Right atrium auricular region (tissue), 2 donors: ENCODE data around the gene MRPS17. TPM values are rescaled to one million over a fixed set of nuclear protein-coding genes. Genes with fewer than 3 reads are reported as not detected.
"Not testable (repeated sequence)": the region's sequence is repeated elsewhere in the genome, so short reads cannot be mapped to it uniquely, and the experiment has no call there.

ENCODE experiments used
- DNase-seq: peaks from one replicate; pipeline ENCODE4 v3.0.0-alpha.2; 2019; ENCODE audit warnings: low spot score
- H3K27ac ChIP-seq, 2 donors: fragments of 200-600 bp; sonication (generic); 1 replicate in 1 of 2; 2 replicates in 1 of 2; pipeline ENCODE4 v1.5.1; 2016 to 2019
- H3K27me3 ChIP-seq, 2 donors: fragments of 200-600 bp; sonication (generic); one replicate each; pipeline versions ENCODE4 v1.5.1 to v1.6.0; 2017 to 2019
- H3K36me3 ChIP-seq: fragments of 200-600 bp; sonication (generic); one replicate; pipeline ENCODE4 v1.5.1; 2016
- H3K4me1 ChIP-seq, 2 donors: fragments of 200-600 bp; sonication (generic); one replicate each; pipeline versions ENCODE4 v1.5.1 to v1.6.0; 2017 to 2019
- H3K4me3 ChIP-seq, 2 donors: fragments of 200-600 bp; sonication (generic); 1 replicate in 1 of 2; 2 replicates in 1 of 2; pipeline ENCODE4 v1.5.1; 2017 to 2019; ENCODE audit warnings: mild to moderate bottlenecking in 1 of 2, moderate library complexity in 1 of 2
- H3K9me3 ChIP-seq, 2 donors: fragments of 200-600 bp; sonication (generic); one replicate each; pipeline ENCODE4 v1.5.1; 2019
- total RNA-seq, 2 donors: library from RNA; depleted of rRNA; stranded (reverse); fragments of >200 nt; gene quantifications; one replicate each; pipeline ENCODE4 v1.1.0, GENCODE V29; 2016
- TF ChIP-seq, protein P1 (sequence below), 2 donors: fragments of 200-600 bp; sonication (generic); IDR thresholded peaks; one replicate each; pipeline ENCODE4 v1.5.1; 2019; ENCODE audit warnings: antibody characterized with exemption in 2 of 2

MRPS17 gene
- total RNA-seq, 2 donors from 2014 or later: 14.1 to 15.9 TPM

DNA sequence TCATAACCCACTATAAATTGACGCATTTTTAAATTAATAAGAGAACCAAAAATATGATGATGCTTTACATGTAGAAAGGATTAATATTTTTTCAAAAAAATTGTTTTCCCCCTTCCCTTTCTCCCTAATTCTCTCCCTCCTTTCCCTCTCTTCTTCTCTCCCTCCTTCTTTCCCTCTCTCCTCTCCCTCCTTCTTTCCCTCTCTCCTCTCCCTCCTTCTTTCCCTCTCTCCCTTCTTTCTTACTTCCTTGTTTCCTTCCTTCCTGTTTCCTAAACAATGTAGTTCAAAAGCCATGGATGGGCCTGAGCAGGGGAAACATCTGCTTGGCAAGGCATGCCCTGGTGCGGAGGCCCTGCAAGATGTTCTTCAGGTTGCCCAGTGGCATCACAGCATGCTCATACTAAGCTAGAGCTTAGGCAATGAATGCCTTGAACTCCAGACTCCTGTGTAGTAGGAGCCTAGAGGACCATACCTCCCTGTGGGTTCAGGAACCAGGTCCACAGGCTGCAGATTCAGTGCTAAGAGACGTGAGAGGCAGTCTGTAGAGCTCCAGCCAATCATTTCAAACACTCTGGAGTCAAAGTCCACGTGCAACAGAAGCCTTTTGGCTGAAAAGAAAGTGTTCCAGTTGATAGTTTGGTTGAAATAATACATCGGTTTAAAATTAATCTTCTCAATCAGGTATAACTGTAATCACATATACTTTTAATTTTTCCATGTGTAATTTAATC is 20.1 kb upstream of the MRPS17 start:
- Histone ChIP-seq H3K27ac (no peak overlapping the region), H3K4me1 (no peaks in the 10 kb centered on the region), H3K36me3 (no peaks in the 10 kb centered on the region), H3K27me3 (no peaks in the 10 kb centered on the region), H3K9me3 (peaks cover 0 to 5% of the 10 kb centered on the region in 2 donors), H3K4me3 (no peak overlapping the region)
- TF ChIP-seq, protein P1, sequence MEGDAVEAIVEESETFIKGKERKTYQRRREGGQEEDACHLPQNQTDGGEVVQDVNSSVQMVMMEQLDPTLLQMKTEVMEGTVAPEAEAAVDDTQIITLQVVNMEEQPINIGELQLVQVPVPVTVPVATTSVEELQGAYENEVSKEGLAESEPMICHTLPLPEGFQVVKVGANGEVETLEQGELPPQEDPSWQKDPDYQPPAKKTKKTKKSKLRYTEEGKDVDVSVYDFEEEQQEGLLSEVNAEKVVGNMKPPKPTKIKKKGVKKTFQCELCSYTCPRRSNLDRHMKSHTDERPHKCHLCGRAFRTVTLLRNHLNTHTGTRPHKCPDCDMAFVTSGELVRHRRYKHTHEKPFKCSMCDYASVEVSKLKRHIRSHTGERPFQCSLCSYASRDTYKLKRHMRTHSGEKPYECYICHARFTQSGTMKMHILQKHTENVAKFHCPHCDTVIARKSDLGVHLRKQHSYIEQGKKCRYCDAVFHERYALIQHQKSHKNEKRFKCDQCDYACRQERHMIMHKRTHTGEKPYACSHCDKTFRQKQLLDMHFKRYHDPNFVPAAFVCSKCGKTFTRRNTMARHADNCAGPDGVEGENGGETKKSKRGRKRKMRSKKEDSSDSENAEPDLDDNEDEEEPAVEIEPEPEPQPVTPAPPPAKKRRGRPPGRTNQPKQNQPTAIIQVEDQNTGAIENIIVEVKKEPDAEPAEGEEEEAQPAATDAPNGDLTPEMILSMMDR (IDR thresholded peaks at IDR 0.05): no peak
- no peak for DNase-seq

DNA sequence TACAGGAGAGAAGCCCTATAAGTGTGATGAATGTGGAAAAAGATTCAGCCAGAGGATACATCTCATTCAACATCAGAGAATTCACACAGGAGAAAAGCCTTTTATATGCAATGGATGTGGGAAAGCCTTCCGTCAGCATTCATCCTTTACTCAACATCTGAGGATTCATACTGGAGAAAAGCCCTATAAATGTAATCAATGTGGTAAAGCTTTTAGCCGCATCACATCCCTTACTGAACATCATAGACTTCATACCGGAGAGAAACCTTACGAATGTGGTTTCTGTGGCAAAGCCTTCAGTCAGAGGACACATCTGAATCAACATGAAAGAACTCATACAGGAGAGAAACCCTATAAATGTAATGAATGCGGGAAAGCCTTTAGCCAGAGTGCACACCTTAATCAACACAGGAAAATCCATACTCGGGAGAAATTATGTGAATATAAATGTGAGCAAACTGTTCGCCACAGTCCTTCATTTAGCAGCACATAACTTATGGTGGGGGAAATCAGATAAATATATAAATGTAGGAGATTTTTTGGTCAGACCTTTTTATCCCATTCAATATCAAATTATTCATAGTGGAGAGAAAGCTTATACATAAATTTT is 12.1 kb upstream of the MRPS17 start:
- DNase-seq: no peak
- TF ChIP-seq, protein P1 (IDR thresholded peaks at IDR 0.05): no peak
- Histone ChIP-seq H3K27ac (no peak overlapping the region), H3K4me1 (no peaks in the 10 kb centered on the region), H3K36me3 (no peaks in the 10 kb centered on the region), H3K27me3 (no peaks in the 10 kb centered on the region), H3K9me3 (peaks cover 16 to 54% of the 10 kb centered on the region in 2 donors), H3K4me3 (no peak overlapping the region)

DNA sequence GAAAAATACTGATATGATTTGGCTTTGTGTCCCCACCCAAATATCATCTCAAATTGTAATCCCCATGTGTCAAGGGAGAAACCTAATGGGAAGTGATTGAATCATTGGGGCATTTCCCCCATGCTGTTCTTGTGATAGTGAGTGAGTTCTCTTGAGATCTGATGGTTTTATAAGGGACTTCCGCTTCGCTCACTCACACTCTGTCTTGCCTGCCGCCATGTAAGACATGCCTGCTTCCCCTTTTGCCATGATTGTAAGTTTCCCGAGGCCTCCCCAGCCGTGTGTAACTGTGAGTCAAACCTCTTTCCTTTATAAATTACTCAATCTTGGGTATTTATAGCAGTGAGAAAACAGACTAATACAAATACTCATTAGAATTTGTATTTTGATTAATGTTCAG is 5.1 kb upstream of the MRPS17 start:
- Histone ChIP-seq H3K4me3 (no peak overlapping the region), H3K27ac (no peak overlapping the region), H3K27me3 (no peaks in the 10 kb centered on the region), H3K36me3 (no peaks in the 10 kb centered on the region), H3K4me1 (no peaks in the 10 kb centered on the region), H3K9me3 (peaks cover 0 to 5% of the 10 kb centered on the region in 2 donors)
- DNase-seq: no peak
- TF ChIP-seq, protein P1 (IDR thresholded peaks at IDR 0.05): no peak

DNA sequence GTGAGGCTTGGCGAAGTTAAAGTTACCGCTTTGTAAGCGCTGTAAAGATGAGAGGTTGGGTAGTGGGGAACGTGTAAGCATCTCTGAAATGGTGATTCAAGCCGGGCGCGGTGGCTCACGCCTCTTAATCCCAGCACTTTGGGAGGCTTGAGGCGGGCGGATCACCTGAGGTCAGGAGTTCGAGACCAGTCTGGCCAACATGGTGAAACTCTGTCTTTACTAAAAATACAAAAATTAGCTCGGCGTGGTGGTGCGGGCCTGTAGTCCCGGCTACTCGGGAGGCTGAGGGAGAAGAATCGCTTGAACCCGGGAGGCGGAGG is 635 bp downstream of the MRPS17 start:
- not testable (repeated sequence) for H3K9me3 ChIP-seq, H3K27me3 ChIP-seq, DNase-seq, H3K4me1 ChIP-seq
- Histone ChIP-seq H3K36me3 (peaks cover 12% of the 10 kb centered on the region), H3K27ac (peak overlapping the region; percentile 78 to 85), H3K4me3 (peak overlapping the region; percentile 77 to 84)

DNA sequence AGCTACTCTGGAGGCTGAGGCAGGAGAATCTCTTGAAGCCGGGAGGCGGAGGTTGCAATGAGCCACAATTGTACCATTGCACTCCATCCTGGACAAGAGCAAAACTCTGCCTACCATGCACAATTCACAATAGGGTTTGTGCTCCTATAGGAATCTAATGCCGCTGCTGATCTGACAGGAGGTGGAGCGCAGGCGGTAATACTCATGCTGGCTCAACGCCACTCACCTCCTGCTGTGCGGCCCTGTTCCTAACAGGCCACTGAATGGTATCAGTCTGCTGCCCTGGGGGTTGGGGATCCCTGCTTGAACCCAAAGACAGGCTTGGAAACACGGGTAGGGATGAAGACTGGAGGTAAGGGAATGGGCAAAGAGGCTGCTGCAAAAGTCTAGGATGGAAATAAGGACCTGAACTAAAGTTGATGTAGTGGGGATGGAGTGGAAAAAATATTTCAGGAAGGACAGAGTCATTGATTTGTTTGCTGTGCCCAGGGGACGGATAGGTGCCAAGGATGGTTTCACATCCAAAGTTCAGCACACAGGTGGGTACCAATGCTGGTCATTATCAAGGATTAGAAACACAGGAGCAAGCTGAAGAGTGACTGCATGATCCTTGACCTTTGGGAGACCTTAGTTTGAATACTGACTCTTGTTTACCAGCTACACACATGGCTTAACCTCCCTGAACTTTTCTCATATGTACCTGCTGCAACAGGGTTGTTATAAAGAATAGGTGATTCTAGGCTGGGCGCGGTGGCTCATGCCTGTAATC is 2.2 kb downstream of the MRPS17 start:
- TF ChIP-seq, protein P1 (IDR thresholded peaks at IDR 0.05): no peak
- no peak overlapping the region for H3K27ac ChIP-seq
- no peak overlapping the region for H3K4me3 ChIP-seq
- no peaks in the 10 kb centered on the region for H3K9me3 ChIP-seq
- peaks cover 12% of the 10 kb centered on the region for H3K36me3 ChIP-seq
- peaks cover 0 to 10% of the 10 kb centered on the region in 2 donors for H3K4me1 ChIP-seq
- no peak for DNase-seq
- no peaks in the 10 kb centered on the region for H3K27me3 ChIP-seq

DNA sequence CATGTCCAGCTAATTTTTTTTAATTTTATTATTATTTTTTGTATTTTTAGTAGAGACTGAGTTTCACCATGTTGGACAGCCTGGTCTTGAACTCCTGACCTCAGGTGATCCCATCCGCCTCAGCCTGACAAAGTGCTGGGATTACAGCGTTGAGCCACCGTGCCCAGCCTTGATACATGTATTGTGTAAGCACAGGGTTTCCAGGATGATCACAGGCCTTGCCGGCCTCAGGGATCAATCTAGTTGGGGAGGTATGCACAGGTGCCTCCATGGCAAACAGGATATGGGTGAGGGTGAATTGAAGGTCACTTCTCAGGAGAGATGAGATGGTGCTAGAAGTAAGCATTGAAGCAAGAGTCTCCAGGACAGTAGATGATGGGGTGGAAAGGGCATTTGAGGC is 5.5 kb downstream of the MRPS17 start:
- peaks cover 0 to 8% of the 10 kb centered on the region in 2 donors for H3K4me1 ChIP-seq
- TF ChIP-seq, protein P1 (IDR thresholded peaks at IDR 0.05): no peak

More for the DNA sequence above, 5.5 kb downstream of the MRPS17 start:
- Histone ChIP-seq H3K9me3 (no peaks in the 10 kb centered on the region), H3K27me3 (no peaks in the 10 kb centered on the region), H3K36me3 (peaks cover 12% of the 10 kb centered on the region), H3K27ac (no peak overlapping the region), H3K4me3 (no peak overlapping the region)
- DNase-seq: no peak
